Inferior parietal cortex (tissue), 1 donor: ENCODE results near the gene HJURP.

Experiments
- DNase-seq: peaks from one replicate; pipeline ENCODE4 v3.0.0-alpha.2; 2016; ENCODE audit errors: extremely low spot score

The HJURP gene

GRCh38 chr2:233794128-233794658, 60.1 kb downstream of the HJURP start:
- no peak for DNase-seq

- DNase-seq = no peak
Observed at GRCh38 chr2:233793465-233794127, 60.7 kb downstream of the HJURP start.

- DNase-seq = no peak
Observed at GRCh38 chr2:233792720-233793119, 61.6 kb downstream of the HJURP start.

GRCh38 chr2:233791883-233792329, 62.4 kb downstream of the HJURP start:
- DNase-seq = no peak

GRCh38 chr2:233791151-233791882, 63.0 kb downstream of the HJURP start:
- DNase-seq = no peak

- DNase-seq = no peak
Observed at GRCh38 chr2:233789554-233789953, 64.8 kb downstream of the HJURP start.
